HG02885 (cell line): ENCODE data around the gene SFRP5.
A peak's percentile ranks its signal among the peaks of the same experiment; 100 is the strongest.

Experiments used
- ATAC-seq: cut with Tn5 transposase; IDR thresholded peaks from one replicate; pipeline ENCODE4 v1.9.1; 2021; ENCODE audit warnings: mild to moderate bottlenecking; ENCODE audit not compliant: unreplicated experiment, poor library complexity

Gene SFRP5

DNA sequence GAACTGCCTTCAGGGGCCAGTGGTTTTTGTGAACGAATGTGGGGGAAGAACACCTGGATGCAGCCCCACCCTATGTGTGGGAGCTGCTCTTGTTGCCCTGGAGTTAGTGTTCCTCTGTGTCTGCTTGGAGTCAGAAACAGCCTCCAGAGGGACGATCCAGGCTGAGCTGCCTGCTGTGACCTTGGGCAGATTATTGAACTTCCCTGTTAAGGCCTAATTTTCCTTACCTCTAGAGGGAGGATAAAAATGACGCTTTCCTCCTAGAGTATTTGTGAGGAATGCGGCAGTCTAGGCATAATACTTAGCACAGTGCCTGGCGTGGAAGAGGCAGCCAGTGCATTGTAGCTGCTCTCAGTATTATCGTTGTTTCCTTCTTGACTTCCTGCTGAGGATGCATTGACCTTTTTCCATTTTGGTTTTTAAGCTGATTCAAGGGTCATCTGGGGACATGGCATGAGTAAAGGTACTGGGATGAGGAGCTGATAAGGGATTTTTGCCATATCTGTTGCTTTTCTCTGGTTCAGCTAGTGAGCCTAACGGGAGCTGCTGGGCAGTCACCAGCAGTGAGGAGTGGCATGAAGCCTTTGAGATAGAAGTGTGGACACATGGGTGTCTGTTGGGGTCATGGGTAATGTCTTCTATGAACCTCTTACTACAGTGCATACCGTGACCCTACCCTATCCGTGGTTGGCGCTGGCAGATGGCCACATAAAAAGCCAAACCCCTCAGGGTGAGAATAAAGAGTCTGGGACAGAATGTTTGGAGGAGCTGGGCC, 28.4 kb downstream of the SFRP5 start:
- ATAC-seq: no peak

DNA sequence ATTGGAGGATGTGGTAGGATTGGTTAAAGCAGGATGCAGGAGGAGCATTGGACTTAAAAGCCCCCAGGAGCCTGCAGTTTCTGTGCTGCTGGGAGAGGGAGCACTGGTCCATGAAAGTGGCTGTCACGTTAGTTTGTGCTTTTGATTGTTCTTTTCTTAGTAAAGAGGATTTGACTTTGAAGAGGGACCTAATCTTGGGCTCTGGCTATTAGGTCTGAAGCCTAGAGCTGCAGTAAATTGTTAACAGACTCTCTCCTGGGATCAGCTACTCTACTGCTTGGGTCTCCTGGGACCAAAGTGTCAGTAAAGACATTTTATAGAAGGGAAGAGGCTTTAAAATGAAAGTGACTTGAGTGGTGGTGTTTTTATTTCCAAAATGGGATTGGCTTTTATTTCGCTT, 31.2 kb downstream of the SFRP5 start:
- ATAC-seq: no peak

DNA sequence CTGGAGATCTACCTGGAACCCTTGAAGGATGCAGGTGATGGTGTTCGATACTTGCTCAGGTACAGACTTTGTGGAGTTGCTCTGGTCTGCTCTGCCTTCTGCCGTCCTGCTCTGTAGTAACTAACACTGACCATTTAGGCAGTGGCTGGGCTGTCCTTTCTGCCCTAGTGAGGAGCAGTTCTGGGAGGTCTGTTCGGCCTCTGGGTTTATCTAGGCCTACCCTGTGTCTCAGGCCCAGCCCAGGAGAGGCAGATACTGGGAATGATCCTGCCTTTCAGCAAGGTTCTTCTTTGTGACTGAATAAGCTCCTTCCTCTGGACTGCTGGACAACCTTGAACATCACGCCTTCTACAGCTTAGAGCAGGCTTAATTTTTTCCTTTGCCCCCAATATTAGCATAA, 33.2 kb downstream of the SFRP5 start:
- ATAC-seq: no peak

DNA sequence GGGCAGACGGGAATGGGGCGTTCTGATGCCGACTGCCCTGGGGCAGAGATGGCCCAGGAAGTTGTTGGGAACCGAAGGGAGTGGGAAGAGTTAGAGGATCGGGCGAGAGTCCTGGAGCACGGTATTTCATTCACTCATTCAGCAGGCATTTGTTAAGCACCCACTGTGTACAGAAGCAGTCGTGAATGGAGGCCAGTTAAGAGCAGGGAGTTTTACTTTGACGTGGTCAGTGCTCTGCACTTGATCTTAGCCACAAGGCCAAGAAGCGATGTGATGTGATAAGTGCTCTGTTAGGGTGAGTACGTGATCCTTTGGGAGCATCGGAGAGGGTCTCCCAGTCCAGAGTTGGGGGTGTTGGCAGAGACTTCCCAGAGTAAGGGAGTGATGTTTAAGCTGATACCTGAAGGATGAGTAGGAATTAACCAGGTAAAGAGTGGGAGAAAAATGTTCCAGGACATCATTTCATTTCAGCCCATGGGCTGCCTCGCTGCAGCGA, 34.0 kb downstream of the SFRP5 start:
- peak; percentile 16 for ATAC-seq

DNA sequence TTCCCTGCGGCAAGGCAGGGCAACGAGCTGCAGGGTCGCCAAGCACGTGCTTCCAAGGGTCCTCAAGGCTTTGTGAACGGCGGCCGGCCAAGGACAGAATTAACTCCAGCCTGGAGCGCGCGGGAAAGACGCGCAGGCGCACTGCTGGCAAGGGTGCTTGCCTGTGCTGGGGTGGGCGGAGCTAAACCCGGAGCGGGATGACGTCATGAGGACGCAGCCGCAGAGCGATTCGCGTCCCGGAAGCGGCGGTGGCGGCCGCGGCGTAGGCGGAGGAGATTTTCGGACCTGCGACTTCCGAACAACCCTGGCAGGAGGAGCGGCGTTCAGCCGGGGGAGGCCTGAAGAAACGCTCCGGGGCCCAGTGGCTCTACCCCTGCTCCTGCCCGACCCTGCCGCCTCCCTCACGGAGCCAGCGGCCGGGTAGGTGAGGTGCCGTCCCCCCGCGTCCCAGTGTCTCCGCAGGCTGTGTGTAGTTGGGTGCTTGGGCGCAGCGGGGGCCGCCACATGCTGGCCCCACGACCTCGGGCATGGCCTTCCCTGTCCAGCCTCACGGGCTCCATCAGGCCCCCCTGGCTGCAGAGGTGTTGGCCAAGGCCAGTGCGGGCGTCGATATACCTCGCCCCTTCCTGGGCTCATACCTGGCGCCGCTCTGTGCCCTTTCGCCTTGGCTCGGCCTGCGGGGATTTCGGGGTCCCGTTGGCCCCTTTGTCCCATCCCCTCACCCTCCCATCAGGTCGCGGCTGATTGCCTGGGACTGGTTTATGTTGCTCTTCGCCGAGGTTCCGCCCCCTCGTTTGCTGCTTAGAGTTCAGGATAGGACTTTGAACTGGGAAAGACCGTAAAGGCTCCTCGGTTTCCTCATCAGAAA, 34.7 kb downstream of the SFRP5 start, which contains the start of gene ZFYVE27:
TSS of gene ZFYVE27 (plus strand) at position 227 of the 868 bp plus-strand sequence. CDS start 1,350 bp downstream, outside the sequence.
- peak; percentile 84 for ATAC-seq

DNA sequence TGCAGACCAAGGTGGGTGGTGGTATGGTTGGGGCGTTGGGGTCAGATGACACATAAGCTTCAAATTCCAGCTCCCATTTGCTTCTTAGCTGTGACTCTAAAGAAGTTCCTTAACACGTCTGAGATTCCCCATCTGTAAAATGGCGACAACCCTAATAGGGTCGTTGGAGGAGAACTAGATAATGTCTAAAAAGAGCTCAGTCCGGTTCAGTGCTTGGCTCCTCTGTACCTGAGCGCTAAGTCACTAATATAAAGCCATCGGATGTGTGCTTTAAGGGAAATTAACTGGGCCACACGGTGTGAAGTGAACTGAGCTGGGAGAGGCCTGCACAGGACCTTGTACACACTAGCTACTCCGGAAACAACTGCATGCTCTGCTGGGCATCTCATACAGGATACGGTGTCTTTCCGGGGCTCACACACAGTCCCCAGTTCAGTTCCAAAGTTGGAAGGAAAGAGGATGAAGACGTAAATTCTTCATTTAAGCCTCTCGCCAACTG, 35.3 kb downstream of the SFRP5 start:
- peak; percentile 37 for ATAC-seq

DNA sequence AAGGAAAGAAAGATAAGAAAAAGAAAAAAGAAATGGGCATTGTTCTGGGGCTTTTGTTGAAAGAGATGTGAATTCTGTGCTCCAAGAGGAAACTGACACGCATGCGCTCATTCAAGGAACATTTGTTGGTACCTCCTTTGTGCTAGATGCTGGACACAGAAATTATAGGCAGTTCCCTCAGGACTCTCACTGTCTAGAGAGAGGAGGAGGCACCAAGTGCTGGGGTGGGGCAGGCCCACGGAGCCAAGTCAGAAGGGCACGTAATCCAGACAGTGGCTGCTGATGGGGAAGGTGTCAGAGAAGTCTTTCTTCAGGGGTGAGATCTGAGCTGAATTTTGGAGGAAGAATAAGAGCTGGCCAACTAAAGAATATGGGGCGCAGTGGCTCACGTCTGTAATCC, 37.8 kb downstream of the SFRP5 start:
- ATAC-seq: no peak

DNA sequence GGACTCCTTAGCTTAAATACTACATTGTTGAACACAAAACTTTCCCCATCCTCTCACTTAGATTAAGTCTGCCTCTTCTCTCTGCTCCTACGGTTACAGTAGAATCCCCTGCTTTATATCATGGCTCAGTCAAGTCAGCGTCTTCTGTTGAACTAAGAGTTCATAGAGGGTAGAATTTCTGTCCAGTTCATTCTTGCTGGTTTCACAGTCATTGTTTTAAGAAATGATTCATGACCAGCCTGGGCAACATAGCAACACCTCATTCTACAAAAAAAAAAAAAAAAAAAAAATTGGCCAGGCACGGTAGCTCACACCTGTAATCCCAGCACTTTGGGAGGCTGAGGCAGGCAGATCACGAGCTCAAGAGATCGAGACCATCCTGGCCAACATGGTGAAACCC, 38.5 kb downstream of the SFRP5 start:
- ATAC-seq: no peak

DNA sequence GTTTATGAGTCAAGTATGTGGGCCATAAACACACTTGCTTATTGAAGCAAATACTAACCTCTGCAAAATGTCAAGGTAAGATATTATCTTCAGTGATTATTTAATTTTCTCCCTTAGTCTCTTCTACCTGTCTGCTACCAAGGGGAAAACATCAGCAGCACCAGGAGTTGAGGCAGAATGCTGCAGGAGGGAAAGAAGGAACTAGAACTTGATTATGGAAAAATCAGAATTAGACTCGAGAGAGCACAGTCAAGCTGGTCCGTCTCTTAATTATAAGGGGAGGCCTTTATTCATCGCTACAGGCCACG, 39.8 kb downstream of the SFRP5 start:
- ATAC-seq: no peak

DNA sequence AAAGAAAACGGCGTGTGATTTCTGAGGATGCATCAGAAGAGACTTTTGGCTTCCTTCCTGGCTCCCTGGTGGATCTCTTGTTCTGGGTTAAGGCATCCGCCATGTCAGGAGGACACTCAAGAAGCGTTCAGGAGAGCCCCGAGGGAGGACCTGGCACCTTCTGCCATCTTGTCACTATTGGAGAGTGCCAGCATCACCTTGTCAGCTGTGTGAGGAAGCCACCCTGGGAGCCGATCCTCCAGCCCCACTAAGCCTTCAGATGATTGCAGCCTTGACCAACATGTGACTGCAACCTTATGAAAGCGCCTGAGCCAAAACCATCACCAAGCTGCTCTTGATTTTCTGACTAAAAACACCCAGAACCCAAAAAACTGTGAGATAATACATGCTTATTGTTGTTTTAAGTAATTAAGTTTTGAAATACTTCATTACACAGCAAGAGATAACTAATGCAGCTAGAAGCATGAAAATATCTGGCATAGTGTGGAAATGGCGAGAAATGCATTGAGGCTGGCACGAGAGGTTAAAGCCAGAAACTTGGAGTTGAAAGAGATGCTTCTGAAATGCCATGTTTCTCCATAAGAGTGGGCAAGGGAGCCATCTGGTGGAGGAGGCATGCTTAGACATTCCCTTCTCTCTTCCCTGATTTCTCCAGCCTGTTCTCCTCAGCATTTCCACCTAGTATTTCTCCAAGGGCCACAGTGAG, 40.3 kb downstream of the SFRP5 start:
- no peak for ATAC-seq

DNA sequence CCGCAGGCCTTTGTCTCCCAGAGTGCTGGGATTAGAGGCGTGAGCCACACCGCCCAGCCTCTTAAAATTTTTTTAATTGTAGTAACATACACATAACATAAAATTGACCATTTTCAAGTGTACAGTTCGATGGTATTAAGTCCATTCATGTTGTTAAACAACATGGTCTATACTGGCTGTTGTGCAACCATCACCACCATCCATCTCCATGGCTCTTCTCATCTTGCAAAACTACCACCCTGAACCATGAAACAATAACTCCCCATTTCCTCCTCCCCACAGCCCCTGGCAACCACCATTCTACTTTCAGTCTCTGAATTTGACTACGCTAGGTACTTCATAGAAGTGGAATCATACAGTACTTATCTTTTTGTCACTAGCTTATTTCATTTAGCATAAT, 42.8 kb downstream of the SFRP5 start:
- no peak for ATAC-seq

DNA sequence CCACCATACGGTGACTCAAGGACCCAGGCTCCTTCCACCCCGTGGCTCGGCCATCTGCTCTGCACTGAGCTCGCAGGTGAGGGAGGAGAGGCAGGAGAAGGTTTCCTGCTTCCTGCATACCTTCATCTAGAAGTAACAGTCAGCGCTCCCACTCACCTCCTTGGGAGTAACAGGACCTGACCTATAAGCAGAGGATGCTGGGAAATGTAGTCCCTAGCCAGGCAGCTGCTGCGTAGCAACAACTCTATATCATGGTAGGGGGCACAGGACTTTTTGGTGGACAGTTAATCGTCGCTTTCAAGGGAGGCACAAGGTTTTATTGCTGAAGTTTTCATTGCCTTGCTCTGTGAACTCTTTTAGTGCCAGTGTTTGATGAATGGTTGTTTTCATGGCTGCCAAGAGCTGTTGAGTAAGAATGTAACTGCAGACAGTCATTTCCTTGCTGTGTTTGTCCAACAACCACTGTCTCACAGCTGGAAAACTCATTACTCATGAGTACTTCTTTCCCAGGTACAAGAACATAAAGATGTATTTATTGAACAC, 45.1 kb downstream of the SFRP5 start:
- ATAC-seq: no peak

DNA sequence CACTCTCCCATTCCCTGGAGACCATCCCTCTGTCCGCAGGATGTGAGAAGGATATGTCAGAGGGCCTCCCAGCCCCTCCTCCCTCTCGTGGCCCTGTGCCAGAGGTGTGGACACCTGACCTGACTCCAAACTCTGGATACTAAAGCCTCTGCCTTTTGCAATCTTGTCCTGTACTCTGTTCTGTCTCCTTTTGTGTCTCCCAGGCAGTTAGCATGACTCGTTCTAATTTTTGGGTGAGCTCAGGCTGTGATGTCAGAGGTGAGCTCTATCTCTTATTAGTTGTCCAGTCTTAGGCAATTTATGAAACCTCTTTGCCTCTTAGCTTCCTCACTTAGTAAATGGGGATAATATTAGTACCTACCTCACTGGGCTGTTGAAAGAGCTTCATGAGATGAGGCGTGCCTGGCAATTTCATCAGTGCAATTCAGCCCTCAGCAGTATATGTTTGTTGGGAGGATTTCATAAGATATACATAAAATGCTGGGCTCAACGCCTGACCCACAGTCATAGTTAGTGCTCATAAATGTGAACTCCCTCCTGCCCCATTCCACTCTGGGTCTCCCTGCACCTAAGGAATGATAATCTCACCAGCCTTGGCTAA, 47.4 kb downstream of the SFRP5 start:
- ATAC-seq: no peak

DNA sequence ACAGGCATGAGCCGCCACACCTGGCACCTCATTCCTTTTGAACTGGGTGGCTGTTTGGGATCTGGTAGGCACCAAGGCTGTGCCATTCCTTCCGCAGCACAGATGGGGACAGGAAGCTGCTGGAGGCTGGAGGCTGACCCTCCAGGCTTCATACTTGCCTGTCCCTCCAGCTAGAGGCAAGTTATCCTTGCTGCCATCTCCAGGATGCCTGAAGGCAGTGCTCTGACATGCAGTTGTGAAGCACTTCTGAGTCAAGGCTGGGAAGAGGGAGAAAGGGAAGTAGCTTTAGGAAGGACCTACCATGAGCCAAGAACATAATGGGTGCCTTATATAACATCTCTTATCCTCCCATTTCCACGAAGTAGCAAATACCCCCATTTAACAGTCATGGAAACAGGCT, 48.8 kb downstream of the SFRP5 start:
- ATAC-seq: no peak

DNA sequence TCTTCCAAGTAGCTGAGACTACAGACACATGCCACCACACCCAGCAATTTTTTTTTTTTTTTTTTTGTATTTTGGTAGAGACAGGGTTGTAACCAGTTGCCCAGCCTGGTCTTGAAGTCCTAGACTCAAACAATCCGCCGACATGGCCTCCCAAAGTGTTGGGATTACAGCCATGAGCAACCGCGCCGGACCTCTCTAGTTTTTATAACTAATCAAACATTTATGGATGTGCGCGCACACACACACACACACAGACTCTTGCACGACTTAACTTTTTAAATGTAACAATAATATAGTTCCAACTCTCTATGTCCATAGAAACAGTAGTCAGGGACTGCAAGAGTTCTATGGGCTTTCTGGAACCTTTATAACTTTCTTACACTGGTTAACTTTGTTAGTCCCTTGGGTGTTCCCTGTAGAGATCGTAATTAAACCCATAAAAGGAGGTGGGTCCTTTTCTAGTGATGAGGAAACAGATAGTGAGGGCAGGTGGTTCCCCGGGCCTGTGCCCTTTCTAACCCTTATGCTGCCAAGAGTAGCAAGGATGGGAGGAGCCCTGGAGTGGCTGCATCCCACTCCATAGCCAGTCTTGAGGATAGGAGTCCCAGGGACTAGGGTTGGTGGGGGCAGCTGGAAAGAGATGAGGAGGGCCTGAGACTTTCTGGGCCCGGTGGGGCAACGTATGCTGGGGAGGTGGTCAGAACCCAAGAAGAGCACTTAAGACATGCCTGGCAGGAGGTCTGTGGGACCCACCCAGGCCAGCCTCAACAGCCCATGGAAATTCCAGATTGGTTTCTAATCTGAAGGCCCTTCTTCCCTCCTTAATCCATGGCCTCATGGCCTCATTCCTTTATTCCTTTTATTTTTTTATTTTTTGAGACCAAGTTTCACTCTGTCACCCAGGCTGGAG, 49.7 kb downstream of the SFRP5 start:
- ATAC-seq: no peak

DNA sequence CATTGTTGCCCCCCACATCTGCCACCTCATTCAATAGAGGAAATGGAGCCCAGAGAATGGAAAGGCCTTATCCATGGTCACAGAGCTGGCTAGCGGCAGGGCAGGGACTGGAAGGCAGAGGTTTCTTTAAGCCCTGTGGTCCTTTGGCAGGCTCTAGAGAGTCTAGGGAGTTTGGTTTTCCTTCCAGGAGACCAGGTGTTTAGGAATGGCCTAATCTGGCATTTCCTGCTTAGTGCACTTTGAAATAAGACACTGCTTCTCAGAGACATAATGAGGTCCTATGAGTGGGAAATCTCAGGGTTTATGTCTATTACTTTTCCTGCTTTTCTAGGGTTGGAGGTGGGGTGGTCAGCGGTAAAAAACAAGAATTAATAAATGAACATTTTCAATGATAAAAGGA, 52.2 kb downstream of the SFRP5 start:
- no peak for ATAC-seq

DNA sequence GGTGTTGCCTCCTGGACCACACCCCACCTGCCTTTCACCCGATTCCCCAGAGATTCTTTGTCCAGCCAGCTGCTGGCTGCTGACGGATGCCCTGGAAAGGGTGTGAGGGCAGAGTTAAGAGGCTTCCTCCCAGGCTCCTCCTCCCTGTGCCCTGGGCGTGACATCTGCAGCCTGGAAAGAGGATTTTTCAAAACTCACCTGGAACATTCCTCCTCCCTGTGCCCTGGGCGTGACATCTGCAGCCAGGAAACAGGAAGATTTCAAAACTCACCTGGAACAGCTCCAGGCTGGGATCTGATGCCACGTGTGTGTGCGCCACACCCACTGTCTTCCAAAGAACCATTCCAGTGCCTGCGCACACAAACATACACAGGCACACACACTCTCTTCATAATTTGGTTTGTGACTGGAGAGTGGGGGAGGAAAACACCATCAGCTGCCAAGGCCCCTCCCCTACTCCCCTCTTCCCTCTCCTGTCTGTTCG, 53.1 kb downstream of the SFRP5 start:
- ATAC-seq: no peak

DNA sequence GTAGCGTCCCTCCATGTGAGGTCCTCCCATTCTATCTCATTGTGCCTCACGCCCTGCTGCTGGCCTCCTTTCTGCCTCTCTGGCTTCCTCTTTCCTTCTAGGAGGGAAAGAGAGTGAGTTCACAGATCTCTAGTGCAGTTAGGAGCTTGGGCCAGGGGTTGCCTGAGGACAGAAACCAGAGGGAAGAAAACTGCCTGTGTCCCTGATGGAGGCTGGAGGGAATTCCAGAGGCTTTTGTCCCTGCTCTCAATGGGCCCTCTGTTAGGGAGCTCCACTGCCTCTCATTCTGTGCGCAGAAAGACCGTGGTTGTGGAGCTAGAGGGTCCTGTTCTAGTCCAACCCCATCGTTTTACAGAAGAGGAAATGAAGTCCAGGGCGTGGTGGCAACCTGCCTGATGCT, 53.6 kb downstream of the SFRP5 start:
- ATAC-seq: no peak

DNA sequence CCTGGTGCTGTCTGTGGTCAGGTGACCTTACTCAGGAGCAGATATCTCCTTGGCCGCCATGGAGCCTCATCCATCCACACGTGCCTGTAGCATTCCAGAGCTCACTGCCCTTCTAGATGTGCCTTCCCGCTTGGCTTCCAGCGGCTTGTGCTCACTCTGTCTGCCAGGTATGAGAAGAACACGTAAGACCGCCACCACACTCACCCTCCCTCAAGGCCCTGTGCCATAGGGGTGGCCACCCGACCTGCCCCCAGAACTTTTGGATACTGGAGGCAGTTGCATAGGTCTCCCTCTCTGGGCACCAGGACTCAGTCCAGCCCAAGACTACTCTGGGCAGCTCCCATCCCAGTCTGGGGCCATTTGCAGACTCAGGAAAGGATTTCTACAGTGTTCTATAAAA, 54.2 kb downstream of the SFRP5 start:
- no peak for ATAC-seq
